B cell (primary cell): ENCODE results near the gene CD86.

Source experiments
- EZH2 ChIP-seq: IDR thresholded peaks from 2 replicates; pipeline ENCODE4 v1.6.1; 2012; ENCODE audit warnings: borderline replicate concordance, low read depth, mild to moderate bottlenecking, moderate library complexity, low read length; ENCODE audit not compliant: insufficient read depth, poor library complexity, severe bottlenecking
- TF ChIP-seq, protein P1 (sequence below): fragments of 200-600 bp; IDR thresholded peaks from one replicate; pipeline ENCODE4 v1.8.0; 2022; ENCODE audit warnings: antibody characterized with exemption, mild to moderate bottlenecking

DNA sequence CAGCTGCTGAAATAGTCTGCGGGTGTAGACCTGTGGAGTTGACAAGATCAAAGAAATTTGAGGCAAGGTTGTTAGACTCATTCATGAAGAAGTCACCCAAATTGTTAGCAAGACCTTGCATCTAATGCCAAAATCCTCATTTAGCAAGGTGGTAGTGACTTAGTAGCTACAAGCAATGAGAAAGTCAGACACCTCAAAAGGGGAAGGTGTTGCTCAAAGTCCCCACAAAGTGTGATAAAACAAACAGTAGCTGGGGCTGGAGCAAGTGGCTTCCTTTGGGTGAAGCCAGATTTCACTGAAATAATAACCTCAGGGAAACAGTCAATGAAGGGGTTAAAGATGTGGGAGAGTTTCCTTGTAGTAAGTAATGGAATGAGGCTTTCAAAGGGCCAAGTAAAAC is 44.9 kb downstream of the CD86 start:
- TF ChIP-seq, protein P1, sequence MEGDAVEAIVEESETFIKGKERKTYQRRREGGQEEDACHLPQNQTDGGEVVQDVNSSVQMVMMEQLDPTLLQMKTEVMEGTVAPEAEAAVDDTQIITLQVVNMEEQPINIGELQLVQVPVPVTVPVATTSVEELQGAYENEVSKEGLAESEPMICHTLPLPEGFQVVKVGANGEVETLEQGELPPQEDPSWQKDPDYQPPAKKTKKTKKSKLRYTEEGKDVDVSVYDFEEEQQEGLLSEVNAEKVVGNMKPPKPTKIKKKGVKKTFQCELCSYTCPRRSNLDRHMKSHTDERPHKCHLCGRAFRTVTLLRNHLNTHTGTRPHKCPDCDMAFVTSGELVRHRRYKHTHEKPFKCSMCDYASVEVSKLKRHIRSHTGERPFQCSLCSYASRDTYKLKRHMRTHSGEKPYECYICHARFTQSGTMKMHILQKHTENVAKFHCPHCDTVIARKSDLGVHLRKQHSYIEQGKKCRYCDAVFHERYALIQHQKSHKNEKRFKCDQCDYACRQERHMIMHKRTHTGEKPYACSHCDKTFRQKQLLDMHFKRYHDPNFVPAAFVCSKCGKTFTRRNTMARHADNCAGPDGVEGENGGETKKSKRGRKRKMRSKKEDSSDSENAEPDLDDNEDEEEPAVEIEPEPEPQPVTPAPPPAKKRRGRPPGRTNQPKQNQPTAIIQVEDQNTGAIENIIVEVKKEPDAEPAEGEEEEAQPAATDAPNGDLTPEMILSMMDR: no peak
- TF ChIP-seq EZH2: no peak
